Testis (tissue), 2 donors: ENCODE data around the gene UGT1A9.

Experiments
- POLR2A ChIP-seq: fragments of 450-650 bp; IDR thresholded peaks from one replicate; pipeline ENCODE4 v1.6.1; 2017; ENCODE audit warnings: antibody characterized with exemption, mild to moderate bottlenecking, moderate library complexity
- TF ChIP-seq, protein P1 (sequence below), 3 experiments: fragments of 450-650 bp in 2 of 3; fragments of 200-600 bp in 1 of 3; sonication (generic) in 1 of 3; IDR thresholded peaks; one replicate each; pipeline ENCODE4 v1.5.1; 2016 to 2019; ENCODE audit warnings: antibody characterized with exemption in 3 of 3, mild to moderate bottlenecking in 2 of 3, moderate library complexity in 1 of 3

DNA sequence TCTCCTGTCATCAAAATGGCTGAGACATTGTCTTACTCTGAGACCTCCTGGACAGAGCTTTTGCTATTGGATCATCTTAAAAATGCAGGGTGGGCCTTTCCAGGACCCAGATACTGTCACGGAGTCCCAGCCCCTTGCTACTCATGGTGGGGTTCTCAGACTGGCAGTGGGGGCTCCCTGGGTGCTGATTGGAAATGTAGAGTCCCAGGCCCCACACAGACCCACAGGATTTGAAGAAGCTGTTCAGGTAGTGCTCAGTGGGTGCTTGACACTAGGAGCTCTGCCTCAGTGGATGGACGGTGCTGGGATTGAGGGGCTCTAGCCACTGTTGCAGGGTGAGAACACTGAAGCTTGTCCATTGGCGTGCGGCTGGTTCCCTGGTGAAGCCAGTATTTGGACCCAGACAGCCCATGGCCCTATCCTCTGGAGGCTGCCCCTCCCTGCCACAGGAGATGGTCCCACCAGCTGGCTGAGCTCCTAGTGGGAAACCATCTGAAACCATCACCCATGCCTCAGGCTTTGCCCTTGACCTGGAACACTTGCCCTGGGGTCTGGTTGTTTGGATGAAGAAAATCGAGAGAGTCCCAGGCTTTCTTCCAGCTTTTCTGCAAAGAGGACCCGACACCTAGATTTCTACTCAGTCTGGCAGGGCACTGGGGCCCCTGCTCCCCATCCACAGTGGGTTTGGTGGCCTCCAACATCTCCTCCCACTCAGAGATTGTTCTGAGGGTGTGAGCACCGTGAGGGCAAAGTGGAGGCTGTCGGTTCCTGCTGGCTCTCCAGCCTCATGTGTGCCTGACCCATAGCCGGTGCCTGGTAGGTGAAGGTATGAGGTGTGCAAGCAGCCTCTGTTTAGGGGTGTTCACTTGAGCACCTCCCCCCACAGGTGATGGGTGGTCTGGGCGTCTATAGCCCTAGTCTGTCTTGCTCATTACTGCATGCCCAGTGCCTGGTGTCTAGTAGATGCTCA, 136.6 kb downstream of the UGT1A9 start:
- TF ChIP-seq, protein P1, sequence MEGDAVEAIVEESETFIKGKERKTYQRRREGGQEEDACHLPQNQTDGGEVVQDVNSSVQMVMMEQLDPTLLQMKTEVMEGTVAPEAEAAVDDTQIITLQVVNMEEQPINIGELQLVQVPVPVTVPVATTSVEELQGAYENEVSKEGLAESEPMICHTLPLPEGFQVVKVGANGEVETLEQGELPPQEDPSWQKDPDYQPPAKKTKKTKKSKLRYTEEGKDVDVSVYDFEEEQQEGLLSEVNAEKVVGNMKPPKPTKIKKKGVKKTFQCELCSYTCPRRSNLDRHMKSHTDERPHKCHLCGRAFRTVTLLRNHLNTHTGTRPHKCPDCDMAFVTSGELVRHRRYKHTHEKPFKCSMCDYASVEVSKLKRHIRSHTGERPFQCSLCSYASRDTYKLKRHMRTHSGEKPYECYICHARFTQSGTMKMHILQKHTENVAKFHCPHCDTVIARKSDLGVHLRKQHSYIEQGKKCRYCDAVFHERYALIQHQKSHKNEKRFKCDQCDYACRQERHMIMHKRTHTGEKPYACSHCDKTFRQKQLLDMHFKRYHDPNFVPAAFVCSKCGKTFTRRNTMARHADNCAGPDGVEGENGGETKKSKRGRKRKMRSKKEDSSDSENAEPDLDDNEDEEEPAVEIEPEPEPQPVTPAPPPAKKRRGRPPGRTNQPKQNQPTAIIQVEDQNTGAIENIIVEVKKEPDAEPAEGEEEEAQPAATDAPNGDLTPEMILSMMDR (IDR thresholded peaks at IDR 0.05) = no peak
- TF ChIP-seq POLR2A = no peak
